ENCODE data around the gene NHP2.
A peak's percentile ranks its signal among the peaks of the same experiment; 100 is the strongest.
"Not testable (repeated sequence)": the region's sequence is repeated elsewhere in the genome, so short reads cannot be mapped to it uniquely, and the experiment has no call there.

The NHP2 gene

DNA sequence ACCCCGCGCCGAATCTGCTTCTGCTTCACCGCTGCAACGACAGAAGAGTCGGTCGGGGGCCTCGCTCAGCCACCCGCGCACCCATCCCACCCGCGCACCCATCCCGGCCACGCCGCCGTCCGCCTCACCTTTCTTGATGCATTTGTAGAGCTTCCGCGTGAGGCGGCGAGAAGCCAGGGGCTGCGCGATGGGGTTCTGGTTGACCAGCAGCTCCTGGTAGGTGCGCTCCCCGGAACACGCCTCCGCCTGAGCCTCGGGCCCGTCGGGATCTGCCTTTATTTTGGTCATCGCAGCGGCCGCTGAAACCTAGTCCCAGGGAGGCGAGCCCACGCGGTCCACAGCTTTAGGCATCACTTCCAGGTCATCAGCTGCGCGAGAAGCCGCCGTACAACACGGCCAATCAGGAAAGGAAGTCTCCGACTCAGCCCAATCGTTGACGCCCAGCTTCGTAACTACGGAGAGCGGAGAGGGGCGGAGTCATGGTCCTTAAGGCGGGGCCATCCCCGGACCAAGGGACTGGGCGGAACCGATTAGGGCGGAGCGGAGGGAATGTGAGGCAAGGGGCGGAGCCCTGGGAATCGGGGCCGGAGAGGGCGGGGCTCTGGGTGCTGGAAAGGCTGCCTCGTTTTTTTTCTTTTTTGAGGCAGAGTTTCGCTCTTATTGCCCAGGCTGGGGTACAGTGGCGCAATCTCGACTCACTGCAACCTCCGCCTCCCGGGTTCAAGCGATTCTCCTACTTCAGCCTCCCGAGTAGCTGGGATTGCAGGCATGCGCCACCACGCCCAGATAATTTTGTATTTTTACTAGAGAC is at the start of gene NHP2:
NHP2 (minus strand) TSS at position 356 of the 811 bp plus-strand sequence; CDS start at position 288, 68 bp downstream.
- DNase-seq: peak; percentile 90

DNA sequence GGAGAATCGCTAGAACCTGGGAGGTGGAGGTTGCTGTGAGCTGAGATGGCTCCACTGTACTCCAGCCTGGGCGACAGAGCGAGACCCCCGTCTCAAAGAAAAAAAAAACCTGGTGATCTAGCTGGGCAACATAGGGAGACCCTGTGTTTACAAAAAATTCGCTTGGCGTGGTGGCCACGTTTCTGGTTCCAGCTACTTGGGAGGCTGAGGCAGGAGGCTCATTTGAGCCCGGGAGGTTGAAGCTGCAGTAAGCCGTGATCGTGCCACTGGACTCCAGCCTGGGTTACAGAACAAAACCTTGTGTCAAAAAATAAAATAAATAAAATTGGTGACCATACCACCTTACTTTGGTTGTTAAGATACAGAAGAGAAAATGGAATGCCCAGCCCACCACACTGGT is 48.9 kb upstream of the NHP2 start:
- no peak for DNase-seq

GRCh38 chr5:178201927-178202235 is 48.2 kb upstream of the NHP2 start:
- no peak for DNase-seq

- DNase-seq: no peak
Measured at GRCh38 chr5:178201221-178201926, 47.7 kb upstream of the NHP2 start.

DNA sequence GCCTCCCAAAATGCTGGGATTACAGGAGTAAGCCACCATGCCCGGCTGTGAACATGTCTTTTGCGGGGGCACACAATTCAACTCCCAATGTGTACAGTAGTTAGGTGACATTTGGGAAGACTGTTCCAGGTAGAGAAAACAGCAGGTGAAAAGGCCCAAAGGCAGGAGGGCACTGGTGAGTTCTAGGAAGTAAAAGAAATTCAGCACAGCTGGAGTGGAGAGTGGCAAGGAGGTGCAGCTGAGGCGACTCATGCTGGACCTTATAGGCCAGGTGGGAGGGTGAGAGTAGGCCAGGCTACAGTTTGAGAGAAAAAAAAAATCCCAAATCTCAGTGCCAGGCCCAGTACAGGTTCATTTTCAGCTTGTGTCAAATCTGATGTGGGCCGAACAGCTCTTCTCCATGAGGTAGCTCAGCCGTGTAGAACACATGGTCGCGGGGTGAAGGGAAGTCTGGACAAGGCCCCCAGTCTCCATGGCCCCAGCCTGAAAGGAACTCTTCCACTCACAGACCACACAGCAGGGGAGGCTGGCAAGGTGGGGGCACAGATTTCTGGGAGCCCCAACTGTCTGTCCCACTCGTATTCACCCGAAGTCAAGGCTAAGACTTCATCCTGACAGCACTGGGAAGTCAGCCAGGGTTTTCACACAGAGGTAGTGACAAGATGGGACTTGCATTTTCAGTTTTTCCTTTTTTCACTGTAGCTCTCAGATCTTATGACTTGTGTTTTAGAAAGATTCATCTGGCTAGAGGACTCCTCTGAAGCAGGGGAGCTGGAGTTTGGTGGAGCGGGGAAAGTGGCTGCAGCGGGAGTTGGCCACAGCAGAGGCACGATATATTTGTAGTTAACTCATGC is 46.1 kb upstream of the NHP2 start:
- DNase-seq: no peak

DNA sequence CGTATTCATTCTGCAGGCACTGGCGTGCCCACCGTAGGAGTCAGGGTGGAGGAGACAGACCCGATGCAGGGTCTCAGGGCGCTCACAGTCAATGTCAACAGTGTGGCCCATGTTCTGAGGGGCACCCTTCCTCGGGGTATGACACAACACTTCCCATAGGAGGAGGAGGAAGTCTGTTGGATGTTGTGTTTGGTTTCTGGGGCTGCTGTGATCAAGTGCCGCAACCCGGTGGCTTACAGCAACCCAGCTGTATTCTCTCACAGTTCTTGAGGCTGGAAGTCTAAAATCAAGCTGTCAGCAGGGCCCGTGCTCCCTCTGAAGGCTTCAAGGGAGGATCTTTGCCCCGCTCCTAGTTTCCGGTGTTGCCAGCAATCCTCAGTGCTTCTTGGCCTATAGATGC is 45.0 kb upstream of the NHP2 start:
- no peak for DNase-seq

DNA sequence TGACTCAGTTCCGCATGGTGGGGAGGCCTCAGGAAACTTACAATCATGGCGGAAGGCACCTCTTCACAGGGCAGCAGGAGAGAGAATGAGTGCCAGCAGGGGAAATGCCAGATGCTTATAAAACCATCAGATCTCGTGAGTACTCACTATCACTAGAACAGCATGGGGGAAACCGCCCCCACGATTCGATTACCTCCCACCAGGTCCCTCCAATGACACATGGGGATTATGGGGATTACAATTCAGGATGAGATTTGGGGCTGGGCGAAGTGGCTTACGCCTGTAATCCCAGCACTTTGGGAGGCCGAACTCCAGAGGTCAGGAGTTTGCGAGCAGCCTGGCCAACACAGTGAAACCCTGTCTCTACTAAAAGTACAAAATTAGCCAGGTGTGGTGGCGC is 44.5 kb upstream of the NHP2 start:
- not testable (repeated sequence) for DNase-seq

- no peak for DNase-seq
Measured at GRCh38 chr5:178196986-178197385, 43.3 kb upstream of the NHP2 start.

DNA sequence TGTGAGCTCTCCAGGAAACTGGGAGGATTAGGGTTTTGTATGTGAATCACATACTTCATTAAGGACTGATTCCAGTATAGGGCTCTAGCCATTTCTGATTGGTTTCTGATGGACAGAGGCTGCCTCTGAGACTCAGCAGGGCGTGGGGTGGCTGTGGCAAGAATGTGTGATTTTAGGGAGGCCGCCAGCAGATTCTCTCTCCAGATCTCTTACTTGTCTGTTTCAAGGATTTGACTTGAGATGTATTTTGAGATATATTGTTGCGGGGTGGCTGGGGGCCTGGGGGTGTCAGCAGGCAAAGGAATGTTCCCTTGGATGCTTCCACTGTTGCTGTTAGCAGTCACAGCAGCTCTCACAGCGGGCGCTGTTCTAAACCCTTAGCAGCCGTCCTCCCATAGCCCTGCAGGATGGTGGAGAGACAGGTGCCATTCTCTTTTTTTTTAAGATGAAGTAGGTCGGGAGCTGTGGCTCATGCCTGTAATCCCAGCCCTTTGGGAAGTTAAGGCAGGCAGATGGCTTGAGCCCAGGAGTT is 42.7 kb upstream of the NHP2 start:
- no peak for DNase-seq

GRCh38 chr5:178194026-178194425 is 40.3 kb upstream of the NHP2 start:
- DNase-seq: no peak

GRCh38 chr5:178193251-178193809 is 39.6 kb upstream of the NHP2 start:
- no peak for DNase-seq

GRCh38 chr5:178192787-178193186 is 39.1 kb upstream of the NHP2 start:
- DNase-seq: no peak

DNA sequence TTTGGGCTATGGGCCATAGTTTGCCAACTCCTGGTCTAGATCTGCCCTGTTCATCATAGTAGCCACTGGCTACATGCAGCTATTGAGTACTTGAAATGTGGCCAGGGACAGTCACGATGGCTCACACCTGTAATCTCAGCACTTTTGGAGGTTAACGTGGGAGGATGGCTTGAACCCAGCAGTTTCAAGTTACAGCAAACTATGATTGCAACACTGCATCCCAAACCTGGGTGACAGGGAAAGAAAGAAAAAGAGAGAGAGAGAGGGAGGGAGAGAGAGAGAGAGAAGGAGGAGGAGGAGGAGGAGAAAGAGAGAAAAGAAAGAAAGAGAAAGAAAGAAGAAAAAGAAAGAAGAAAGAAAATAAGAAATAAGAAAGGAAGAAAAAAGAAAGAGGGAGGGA is 38.6 kb upstream of the NHP2 start:
- DNase-seq: no peak

GRCh38 chr5:178191661-178192060 is 38.0 kb upstream of the NHP2 start:
- no peak for DNase-seq

- DNase-seq: no peak
Measured at GRCh38 chr5:178189433-178189832, 35.7 kb upstream of the NHP2 start.

GRCh38 chr5:178187014-178187413 is 33.3 kb upstream of the NHP2 start, which contains the start of gene GMCL2:
Gene GMCL2 (minus strand): TSS chr5:178187371. CDS start chr5:178187299, 72 bp downstream.
- no peak for DNase-seq

- no peak for DNase-seq
Measured at GRCh38 chr5:178186427-178186826, 32.7 kb upstream of the NHP2 start.

DNA sequence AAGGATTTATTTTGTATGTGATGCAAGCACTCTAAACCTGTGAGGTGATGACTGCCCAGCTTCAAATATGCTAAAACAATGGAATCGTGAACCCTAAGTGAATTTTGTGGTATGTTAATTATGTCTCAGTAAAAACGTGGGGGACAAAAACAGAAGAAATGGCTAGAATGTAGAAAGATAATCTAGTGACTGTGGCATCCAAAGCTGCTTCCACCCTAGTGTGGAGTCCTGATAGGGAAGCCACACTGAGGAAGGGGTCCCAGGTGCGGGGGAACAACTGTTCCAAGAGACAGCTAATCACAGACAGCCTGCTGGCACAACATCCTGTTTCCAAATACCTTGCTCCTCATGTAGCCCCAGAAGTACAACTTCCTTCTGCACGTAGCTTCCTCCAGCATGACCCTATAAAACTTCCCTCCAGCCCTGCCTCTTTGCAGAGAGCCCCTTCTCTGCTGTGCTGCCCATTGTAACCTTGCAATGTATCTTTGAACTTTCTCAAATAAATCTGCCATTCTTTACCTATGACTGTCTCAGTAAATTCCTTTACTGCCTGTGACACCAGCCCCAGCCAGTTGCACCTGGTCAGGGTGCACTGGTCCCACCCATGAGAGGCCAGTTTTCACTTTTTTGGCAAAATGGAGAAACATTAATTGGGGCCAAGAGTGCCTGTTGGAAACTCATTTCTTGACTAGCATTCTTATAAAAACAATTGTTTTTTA is 28.6 kb upstream of the NHP2 start:
- DNase-seq: no peak

GRCh38 chr5:178180141-178180863 is 26.6 kb upstream of the NHP2 start:
- no peak for DNase-seq

DNA sequence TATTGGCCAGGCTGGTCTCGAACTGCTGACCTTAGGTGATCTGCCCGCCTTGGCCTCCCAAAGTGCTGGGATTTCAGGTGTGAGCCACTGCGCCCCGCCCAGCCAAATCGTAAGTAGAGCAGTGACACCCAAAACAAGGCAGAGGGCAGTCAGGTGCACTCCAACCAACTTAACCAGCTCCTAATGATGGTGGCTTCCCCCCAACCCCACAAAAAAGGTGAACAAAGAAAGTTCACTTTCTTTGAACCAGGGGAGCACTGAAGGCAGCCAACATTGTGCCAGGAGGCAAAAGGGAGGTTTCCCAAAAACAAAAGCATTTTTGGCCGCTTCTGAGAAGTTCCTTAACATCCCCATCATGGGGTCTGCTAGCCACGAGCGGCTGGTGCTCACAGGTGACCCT is 23.9 kb upstream of the NHP2 start:
- DNase-seq: no peak

DNA sequence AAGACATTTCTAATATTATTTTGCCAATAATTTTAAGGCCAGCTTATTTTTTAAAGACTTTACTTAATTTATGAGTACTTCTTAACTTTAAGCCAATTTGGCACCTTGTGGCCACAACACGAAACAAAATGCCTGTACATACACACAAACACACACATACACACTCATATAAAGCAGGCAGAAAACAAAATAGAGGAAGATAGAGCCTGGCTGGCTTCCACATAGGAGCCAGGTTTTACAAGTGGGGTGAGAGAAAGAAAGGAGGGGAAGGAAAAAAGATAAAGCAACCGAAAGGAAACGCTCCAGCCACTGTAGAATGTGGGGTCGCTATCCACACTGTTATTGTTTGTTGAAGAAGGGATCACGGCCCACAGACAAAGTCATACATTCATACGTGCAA is 23.1 kb upstream of the NHP2 start:
- DNase-seq: no peak

DNA sequence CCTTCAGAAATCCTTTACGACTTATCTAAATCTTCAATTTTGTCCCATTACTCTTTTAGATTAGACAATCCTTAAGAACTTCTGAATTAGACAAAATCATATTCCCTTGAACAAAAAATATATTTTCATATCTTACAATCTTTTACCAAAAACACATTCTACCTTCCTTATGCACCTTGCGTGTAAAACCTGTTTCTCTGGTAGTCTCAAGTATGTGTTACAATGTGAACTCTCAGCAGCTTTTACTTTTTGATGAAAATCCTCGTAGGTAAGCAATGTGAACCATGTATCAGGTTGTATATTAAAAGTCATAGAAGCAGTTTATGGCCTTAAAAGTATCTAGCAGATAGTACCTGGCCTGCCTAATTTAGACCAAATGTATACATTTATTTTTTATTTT is 20.8 kb upstream of the NHP2 start:
- DNase-seq: no peak

All from NCI-H2081 treated with DMSO at 0.1 percent for 48 hours (cell line).